Hepatic stellate cell (primary cell): ENCODE data around the gene MAL.

ENCODE experiments used
- DNase-seq: peaks from one replicate; pipeline ENCODE4 v3.0.0; 2011; ENCODE audit warnings: low spot score

The MAL gene

DNA sequence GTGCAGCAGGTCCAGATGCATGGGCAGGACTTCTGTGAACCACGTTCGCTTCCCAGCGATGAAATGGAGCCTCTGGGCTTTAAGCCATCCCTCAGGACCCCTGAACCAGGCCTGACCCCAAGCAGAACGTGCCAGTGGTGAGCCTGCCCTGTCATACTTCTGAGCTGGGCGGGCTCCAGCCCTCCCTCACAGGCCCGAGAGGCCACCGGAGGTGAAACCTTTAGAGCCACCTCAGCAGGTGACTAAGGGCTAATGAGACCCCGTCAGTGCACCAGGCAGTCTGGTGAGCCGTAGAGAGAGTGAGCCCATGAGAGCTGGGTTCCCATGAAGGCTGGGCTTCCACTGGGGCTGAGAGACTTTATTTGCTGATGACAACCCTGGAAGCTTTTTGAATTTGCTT, 8.9 kb upstream of the MAL start:
- DNase-seq, result no peak

DNA sequence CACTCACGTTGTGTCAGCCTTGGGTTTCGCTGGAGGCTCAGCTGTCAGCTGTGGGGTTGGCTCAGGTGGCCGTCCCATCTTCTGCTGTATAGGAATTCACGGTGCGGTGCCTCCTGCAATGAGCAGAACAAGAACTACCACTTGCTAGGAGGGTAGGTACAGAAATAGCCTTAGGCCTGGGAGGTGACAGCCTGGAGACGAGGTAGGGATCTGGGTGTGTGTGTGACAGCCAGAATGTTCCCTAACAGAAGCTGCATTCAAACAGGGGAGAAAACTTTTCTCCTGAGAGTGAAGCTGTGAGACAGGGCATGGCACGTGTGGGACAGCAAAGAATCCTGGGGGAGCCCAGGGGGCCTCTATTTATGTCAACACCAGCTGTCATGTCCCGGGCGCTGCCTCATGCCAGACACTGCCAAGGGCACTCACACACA, 8.4 kb upstream of the MAL start:
- DNase-seq, result no peak

DNA sequence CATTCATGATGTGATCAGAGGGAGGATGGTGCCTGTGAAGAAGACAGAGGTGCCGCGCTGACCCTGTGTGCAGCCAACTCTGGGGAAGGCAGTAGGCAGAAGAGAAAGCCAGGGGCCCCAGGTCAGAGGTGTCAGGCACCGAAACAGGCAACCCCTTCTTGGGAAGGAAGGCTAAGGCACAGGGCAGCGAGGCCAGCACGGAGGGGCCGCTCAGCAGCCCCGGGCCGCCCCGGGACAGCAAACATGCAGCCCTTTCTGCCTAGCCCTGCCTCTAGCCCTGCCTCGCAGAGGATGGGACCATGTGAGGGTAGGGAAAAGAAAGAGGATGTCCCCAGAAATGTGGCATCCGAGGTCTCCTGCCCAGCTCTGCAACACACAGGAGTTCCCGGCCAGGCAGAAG, 7.7 kb upstream of the MAL start:
- DNase-seq, result no peak

DNA sequence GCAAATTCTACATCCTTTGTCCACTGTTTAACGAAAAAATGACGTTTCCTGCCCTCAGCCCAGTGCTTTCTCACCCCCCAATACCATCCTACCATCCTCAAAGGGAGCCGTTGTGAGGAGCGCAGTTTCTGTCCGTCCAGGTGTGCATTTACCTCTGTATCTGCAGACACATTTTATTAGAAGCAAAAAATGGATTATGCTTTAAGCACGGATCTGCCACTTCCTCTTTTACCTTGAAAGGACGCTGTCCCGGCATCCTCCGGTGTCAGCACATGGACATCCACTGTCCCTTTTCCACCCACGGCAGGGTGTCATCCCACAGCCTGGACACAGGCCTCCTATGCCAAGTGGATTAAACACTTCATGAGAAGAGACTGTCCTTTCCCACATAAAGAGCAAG, 7.2 kb upstream of the MAL start:
- no peak for DNase-seq

DNA sequence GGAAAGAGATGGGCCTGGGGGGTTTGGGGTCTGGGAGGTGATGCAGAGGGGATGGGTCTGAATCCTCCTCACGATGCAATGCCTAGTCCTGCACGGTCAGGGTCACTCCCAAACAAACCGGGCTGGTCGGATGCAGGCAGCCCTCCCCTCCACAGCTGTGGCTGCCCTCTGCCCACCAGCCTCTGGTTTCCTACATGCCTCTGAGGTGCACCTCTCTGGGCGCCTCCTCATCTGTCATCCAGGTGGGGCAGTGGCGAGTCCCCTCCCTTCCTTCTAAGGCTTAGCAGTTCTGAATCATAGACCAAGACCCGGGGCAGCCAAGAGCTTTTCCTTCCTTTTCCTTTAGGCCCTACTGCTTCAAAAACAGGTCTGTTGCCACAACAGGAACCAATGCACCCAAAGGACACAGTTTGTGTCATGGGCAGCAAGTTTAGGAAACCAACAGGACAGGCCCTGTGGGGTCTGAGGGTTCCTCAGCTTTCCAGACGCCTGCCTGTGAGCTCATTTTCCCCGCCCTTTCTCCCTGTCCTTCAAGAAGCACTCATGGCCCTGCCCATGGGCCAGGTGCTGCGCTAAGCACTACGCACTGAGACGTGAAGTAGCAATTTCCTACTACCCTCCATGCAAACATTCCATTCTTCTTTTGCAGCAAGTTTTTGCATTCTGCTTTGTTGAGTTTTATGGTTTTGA, 6.5 kb upstream of the MAL start:
- no peak for DNase-seq

DNA sequence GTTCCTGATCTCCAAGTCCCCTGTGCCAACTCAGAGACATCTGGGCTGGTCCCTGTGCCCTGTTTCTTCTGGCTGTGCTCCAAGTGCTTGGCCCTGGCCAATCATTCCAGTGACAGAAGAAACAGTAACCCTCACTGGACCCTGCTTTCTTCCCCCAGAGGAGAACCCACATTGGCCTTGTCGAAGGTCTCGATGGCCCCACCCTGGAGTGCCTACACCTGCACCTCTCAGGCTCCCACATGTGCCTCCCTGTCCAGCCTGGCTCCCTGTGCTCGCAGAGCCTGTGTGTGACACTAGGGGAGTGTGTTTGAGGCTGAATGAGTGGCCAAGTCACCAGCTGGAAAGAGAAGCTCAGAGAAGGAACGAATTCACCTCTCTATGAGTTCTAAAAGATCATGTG, 5.9 kb upstream of the MAL start:
- no peak for DNase-seq

DNA sequence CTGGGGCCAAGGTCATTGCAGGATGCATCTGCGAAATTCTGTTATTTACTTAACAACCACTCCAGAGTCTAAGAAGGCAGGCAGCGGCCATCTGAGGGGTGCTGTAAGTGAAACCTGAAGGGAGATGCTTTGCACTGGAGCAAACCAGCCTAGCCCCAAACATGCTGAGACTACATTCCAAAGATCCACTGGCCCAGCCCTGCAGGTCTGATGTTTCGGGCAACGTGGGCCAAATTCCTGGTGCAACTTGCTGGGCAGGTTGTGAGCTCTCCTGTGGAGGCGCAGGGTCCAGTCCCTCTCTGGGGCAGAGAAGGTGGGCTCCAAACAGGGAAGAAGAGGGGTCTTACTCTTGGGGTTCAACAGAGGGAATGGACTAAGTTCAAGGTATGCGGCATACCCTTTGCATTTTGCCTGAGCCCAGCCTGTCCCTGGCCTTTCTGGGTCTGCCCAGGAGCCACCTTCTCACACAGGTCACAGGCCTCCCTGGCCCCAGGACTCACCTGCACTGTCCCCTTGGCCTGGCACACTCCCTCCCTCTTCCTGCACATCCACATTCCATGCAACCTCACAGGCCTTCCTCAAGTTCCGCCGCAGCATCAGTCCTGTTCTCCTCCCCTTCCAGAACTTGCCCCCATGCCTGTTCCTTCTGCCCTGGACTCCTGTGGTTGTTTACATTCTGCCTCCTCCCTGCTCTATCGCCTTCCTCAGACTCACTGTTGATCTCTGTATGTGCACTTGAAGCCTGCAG, 5.1 kb upstream of the MAL start:
- no peak for DNase-seq

DNA sequence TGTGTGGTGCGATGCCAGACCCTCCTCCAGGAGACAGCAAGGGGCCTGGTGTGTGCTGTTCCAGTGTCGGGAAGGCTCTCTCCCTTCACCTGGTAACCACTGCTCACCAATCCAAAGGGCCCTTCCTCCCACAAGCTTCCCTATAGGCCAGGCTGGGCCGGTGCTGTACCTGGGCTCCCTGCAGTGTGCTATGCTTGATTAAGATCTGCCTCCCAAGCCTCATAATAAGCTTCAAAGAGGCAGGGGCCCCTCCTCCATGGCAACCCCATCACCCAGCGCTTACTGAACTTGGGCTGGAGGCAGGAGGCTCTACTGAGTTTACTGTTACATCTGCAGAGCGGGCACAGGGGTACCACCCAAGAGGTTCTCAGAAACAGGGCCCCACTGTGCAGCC, 4.5 kb upstream of the MAL start:
- DNase-seq, result no peak

DNA sequence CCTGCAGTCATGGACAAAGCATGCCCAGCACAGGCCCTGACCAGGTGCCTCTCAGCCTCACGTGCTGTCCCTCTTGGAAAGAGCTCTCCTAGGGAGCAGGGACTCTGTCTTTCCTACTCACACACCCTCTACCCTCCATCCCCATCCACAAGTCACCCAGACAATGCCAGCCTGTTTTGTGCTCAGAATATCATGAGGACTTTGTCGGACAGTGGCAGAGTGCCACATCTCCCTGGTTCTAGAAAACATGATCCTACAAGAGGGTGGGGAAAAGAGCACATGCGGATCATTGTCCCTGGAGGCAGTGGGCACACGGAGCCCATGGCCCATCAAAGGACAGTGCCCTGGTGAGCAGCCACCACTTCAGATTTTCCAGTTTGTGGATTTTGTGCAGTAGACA, 3.7 kb upstream of the MAL start:
- no peak for DNase-seq

DNA sequence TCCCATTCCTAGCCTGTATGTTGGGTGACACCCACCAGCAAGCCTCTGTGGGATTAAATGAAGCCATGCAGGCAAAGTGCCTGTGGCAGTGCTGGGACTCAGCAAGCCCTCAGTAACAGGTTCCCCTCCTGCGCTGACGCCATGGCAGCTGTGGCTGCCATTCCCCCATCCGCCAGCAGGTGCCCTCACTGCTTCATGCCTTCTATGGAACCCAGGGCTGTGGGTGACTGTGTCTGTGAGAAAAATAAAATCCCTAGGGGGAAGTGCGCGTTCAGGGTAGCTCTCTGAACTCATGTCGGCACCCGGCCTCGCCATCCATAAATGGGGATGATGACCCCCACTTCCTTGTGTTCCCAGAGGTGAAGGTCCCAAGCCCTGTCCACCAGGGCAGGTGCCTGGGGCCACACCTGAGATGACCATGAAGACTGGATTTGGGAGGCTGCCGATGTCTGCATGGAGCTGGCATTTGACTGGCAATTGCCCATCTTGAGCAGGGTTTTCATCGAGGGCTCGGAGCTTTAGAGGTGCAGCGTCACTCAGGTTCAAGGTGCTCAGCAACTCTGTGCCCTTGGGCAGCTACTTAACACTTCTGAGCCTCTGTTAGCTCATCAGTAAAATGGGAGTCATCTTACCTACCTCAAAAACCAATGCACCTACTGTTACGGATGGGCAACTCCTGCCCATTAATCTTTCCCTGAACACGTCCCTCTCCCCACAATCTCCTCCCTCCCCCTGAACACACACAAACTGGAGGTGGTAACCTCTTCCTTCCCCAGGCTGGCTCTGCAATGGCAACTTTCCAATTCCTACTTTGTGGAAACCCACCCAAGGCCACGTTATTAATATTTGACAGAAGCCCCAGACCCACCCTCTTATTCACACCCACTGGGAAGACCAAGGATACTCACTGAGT, 2.9 kb upstream of the MAL start:
- peak; percentile 83 for DNase-seq

DNA sequence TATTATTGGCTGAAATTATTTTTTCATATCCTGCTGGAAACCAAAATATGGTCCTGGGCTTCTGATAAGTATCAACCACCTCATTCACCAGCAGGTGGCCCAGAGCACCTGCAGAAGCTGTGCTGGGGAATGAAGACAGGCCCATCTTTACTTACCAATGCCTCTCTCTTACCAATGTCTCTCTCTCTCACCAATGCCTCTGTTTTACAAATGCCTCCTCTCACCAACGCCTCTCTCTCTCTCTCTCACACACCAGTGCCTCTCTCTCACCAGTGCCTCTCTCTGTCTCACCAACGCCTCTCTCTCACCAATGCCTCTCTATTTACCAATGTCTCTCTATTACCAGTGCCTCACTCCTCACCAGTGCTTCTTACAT, 2.3 kb upstream of the MAL start:
- no peak for DNase-seq

DNA sequence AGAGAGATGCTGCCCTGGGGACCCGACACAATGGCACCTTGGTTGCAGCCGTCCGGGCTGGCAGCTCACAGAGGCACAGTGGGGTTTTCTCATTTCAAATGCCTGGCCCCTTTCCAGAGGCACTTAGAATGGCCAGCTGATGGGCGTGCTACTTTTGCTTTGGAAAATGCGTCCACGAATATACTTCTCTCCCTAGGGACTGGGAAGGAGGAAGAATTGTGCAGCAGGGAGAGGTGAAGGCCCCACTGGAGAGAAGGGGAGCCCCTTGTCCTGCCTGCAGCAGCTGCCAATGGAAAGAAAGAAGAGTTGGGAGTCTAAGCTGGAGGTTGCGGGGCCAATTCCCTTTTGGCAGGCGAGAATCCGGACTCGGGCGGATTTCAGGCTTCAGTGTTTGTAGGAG, 1.1 kb upstream of the MAL start:
- no peak for DNase-seq

DNA sequence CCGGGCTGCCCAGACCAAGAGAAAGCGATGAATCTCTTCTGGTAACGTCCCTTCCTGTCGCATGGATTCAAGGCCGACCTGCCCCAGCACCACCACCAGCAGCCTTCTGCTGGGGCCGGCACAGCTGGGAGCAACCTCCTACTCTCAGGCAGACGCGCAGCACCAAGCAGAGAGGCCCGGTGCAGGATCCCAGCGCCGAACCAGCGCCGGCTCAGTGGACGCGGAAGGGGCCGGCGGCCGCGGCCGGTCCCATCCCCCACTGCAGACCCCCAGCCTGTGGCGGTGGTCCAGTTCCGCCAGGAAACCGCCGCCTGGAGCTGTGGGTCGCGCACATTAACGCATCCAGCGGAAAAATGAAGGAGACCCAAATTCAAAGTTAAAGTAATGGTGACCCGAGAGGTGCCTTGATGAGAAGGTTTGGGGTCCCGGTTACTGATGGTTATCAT, 525 bp upstream of the MAL start:
- DNase-seq, result no peak

DNA sequence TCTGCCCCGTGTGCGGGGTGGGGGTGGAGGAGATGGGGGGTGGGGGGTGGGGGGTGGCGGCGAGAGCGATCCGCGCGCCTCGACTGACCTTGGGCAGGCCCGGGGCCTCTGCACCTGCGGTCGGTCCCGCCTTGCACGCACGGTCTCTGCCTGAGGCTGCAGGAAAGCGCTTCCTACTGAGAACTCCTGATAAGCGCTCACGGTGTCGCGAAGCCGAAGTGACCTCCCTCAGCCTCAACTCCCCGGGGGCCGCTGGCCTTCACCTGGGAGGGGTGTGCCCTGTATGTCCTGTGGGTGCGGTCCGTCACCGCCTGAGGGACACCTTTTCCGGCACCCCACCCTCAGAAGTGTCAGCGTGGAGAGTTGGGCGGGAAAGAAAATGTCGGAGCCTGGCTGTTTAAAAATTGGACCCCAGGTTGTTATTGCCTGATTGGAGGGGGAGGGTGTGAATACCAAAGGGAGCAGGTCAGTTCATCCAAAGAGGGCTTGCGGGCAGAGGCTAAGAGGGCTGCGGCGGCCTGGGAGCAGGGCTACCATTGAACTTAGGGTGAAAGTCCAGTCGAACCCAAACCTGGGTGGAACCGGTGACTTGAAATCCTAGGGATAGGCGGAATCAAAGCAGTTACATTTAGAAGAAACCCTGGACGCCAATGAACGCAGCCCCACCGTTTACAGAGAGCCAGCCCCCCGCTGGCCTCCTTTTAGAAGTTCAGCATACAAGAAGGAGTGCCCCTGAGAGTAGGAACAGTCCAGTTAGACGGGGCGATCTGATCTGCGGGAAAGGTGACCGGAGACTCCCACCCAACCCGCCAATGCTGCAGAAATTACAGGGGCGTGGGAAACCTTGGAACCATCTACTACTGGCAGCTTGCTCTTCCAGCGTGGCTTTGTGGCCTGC, 1.2 kb downstream of the MAL start:
- DNase-seq, result no peak

DNA sequence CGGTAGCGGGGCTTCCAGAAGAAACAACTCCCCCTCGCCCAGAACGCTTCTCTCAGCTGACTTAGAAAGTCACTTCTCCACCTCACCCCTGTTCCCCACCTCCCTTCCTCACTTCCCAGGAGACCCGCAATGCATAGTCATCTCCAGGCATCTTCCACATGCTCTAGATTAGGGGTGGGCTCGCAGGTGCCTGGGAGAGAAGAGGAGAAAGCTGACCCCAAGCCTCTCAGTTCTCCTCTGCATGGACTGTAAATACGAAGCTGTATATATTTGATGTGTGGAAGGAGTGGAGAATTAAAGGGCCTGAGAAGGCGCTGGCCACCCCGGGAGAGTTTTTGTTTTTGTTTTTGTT, 1.8 kb downstream of the MAL start:
- DNase-seq, result no peak

DNA sequence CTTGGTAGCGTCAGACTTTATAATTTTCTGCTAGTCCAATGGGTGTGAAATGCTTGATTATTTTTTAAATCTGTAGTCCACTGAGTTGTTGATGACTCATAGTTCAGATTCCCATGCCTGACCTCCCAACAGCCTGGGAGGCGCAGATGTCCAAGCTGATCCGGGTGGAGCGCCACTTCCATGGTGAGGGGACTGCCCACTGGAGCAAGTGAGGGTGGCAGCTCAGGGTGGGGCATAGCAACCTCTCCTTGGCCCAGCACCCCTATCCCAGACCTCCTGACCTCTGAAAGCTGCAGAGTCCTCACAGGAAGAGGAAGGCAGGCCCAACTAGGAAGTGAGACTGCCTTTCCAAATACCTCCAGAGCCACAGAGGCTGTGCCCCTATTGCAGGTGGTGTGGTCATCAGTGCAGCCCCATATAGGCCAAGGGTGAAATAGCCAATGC, 4.4 kb downstream of the MAL start:
- no peak for DNase-seq

DNA sequence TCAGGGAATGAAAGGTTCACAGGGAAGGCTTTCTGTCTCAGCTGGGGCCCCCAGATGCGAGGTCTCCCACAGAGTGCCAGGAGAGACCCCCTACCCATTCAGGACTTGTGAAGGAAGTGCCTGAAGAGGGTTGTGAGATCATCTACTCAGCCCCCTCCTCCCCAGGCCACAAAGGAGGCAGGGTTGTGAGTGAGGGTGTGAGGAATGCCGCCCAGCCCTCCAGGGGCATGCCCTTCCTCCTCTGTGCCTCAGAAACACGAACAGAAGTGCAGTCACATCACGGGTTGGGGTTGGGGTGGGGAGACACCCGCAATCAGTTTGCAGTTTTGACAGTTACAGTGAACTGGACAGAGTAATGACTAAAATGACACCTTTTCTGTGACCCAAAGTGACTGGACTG, 5.0 kb downstream of the MAL start:
- no peak for DNase-seq

DNA sequence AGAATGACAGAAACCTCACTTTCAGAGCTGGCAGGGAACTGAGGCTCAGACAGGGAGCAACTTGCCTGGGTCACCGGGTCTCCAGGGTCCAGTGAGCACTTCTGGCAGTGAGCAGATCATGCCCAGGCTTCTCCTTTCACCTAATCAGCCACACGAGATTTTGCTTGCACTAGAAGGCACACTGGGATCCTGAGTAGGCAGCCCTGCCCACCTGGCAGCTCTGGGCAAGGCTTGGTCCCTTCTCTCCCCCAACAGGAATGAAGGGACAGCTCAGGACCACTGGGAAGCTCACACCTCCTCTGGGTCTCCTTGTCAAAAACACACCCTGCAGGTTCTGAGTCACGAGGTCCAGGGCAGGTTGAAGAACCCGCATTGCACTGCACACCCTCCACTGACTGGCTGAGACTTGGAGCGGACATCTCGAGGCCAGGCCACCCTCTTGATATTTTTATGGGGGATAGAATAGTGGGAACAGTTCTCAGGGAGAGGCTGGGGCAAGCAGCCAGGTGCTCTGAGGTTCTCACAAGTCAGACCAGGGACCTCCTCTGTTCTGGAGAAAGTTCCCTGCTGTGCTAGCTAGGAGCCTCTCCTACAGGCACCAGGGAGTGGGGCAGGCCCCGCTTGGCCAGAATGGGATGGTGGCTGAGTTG, 5.7 kb downstream of the MAL start:
- DNase-seq, result no peak

DNA sequence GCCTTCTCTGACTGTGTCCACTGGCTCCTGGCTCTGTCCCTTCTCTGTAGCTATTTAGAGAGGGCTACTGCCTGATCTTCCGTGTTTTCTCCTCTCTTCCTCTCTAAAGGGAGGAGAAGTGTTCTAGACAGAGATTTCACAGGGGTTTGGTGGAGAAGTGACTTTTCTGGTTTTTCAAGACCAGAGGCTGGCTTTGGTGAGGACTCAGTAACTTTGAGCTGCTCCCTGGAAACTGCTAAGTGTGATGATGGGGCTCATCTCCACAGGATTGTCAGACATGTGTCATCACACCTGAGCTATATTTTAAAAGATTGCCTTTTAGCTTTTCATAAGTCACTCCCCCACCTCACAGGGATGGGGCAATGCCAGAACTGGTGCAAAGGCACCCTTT, 6.2 kb downstream of the MAL start:
- no peak for DNase-seq

DNA sequence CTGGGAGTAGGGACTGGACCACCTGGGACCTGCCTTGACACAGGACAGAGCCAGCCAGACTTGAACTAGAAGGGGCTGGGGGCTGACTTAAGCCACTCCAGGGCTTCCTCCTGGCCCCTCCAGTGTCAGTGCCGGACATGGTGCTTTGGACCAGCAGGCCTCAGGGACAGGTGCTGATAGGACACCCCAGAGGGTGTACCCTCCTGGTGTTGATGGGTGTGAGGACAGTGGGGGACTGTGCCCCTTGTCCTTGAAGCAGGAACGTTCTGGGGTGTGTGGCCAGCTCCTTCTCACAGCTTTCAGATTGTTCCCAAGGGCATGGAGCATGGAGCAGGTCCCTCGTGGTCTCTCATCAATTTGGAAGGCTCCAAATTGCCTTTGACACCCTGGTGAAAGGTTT, 6.8 kb downstream of the MAL start:
- DNase-seq, result no peak

DNA sequence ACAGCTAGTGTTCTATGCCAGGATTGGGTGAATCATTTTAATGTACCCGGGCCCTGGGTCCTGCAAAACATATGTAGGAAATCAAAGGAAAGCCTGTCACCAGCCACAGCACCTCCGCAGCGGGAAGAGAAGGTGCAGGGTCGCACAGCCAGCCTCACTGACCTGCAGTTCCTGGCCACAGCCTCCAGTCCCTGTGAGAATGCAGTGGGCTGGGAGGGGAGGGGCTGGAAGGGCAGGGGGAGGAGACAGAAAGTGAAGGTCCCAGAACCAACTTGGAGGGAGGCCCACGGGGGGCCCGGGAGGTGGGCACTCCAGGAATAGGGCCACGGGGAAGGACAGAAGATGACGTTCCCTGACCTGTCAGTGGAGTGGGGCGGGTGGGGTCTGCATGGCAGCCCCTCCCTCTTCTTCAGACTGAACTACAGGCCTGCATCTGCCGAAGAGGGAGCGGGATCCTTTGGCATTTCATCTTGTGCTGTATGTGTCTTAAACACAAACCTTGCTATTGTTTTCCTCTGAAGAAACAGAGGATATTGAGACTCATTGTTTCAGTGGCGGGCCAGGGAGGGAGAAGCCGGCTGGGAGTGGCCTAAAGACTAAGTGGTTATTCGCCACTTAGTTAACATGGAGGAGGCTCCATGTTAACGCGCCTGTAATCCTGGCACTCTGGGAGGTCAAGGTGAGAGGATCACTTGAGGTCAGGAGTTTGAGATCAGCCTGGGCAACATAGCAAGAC, 7.5 kb downstream of the MAL start:
- DNase-seq, result no peak
